Heart right ventricle (tissue), 16 donors: Measurements from ENCODE around the gene RNPEPL1. TPM values are rescaled to one million over a fixed set of nuclear protein-coding genes. Genes with fewer than 3 reads are reported as not detected.

Source experiments
- ATAC-seq, 8 donors: fragments of 200-7000 bp; cut with Tn5 transposase; one replicate each; pipeline ENCODE4 v1.9.1; 2020; ENCODE audit warnings: mild to moderate bottlenecking in 8 of 8, moderate library complexity in 8 of 8, moderate number of reproducible peaks in 1 of 8
- DNase-seq, 2 donors: peaks; one replicate each; pipeline ENCODE4 v3.0.0-alpha.2; 2020
- H3K27ac ChIP-seq, 10 donors: fragments of 200-600 bp; sonication (generic) in 2 of 10; one replicate each; pipeline versions ENCODE4 v1.5.0 to v1.8.0; 2020 to 2022; ENCODE audit warnings: mild to moderate bottlenecking in 3 of 10
- H3K27me3 ChIP-seq, 7 donors: fragments of 200-600 bp; one replicate each; pipeline ENCODE4 v1.8.0; 2021 to 2022; ENCODE audit warnings: mild to moderate bottlenecking in 2 of 7
- H3K36me3 ChIP-seq, 9 donors: fragments of 200-600 bp; sonication (generic) in 1 of 9; one replicate each; pipeline versions ENCODE4 v1.5.0 to v1.8.0; 2020 to 2022; ENCODE audit warnings: mild to moderate bottlenecking in 2 of 9
- H3K4me1 ChIP-seq, 9 donors: fragments of 200-600 bp; sonication (generic) in 1 of 9; one replicate each; pipeline versions ENCODE4 v1.5.0 to v1.8.0; 2020 to 2022; ENCODE audit warnings: mild to moderate bottlenecking in 4 of 9
- H3K4me3 ChIP-seq, 10 donors: fragments of 200-600 bp; sonication (generic) in 2 of 10; one replicate each; pipeline versions ENCODE4 v1.5.0 to v1.8.0; 2020 to 2022; ENCODE audit warnings: mild to moderate bottlenecking in 7 of 10, moderate library complexity in 2 of 10
- H3K9me3 ChIP-seq, 11 donors: fragments of 200-600 bp in 10 of 11; sonication (generic) in 2 of 11; one replicate each; pipeline versions ENCODE4 v1.5.0 to v1.8.0; 2013 to 2022; ENCODE audit warnings: mild to moderate bottlenecking in 2 of 11, control low read depth in 1 of 11, moderate library complexity in 1 of 11
- CTCF ChIP-seq, 9 donors: fragments of 200-600 bp; sonication (generic) in 2 of 9; IDR thresholded peaks; one replicate each; pipeline versions ENCODE4 v1.5.0 to v1.8.0; 2021 to 2022; ENCODE audit warnings: antibody characterized with exemption in 9 of 9, mild to moderate bottlenecking in 5 of 9, moderate library complexity in 1 of 9
- WGBS, 2 donors: extraction: QIAGEN DNeasy Blood & Tissue Kit; methylation state at CpG; one replicate each; pipeline ENCODE4 v1.1.7; 2013; ENCODE audit warnings: inconsistent platforms in 1 of 2; 5-methylcytosine and 5-hydroxymethylcytosine counted together
- intact Hi-C, 10 donors: fragments of 100-400 bp; cut with DNase I; formaldehyde crosslinking; loops; one replicate each; pipeline versions ENCODE4 v1.11.1 to v1.14.2; 2022
- polyA plus RNA-seq, 2 donors: library from polyadenylated mRNA; stranded (reverse); fragments of 200-250 nt; gene quantifications; one replicate each; pipeline ENCODE4 v1.2.3, GENCODE V29; 2013
- total RNA-seq, 10 donors: library from RNA; stranded (reverse); fragmentation: NEBNext Ultra II Directional in 3 of 10; extraction: Animal tissue kit (Norgen Biotek cat#: 25700) in 3 of 10; gene quantifications; one replicate each; pipeline versions ENCODE4 v1.2.1 to v1.2.4, GENCODE V29; 2021 to 2023
- donor health status: Arrhythmogenic right ventricular cardiomyopathy.
- donor health status: ischemic (EF 13 %, LVEDD 7.1; RV severe dilation, severe dysfunction).
- donor health status: healthy with polysubstance abuse.
- donor health status: DM: no; HTN: yes; CAD: no.
- donor health status: DM: no; HTN: no; CAD: no.
- donor health status: ischemic (EF 25% LVEDD 6.9; RV normal size, moderate dysfunction).
- donor health status: ischemic (EF 25% LVEDD 5.7; RV mildly dilated, moderate dysfunction).
- donor health status: healthy.
- donor health status: DM: yes; HTN: yes; CAD: no.
- donor health status: Ischemic cardiomyopathy.
- donor health status: ischemic (EF 35%, LVEDD 5.7; RV mildly dilated, moderate dysfunction).
- donor health status: nonischemic (EF 11% LVEDD 7.7; RV severe dilation, severe dysfunction).
- donor health status: DM: yes; HTN: yes; CAD: no.
- donor health status: PGD.
- donor health status: ischemic (EF 29% LVEDD 5.4; RV normal size, mild dysfunction).
- donor health status: nonischemic (EF 23%, LVEDD 6.1; RV moderate dilation, normal function).

Gene RNPEPL1
- total and polyA plus RNA-seq, 12 donors = 62.8 to 247 (median 75.2) TPM

- no peaks in the 10 kb centered on the region for H3K9me3 ChIP-seq
- H3K27ac ChIP-seq = no peak overlapping the region
- intact Hi-C loops = loop anchor here in 1 of 10 donors (2.0 kb wide), 1 partner anchor 17 kb away; the partner anchor contains the start of gene CAPN10
- 91 to 95% methylated on average over 15 of the region's 15 CpGs for WGBS, 2 donors
- no peak for DNase-seq
- H3K4me1 ChIP-seq = peaks cover 16 to 56% (median 51%) of the 10 kb centered on the region in 9 donors
- no peak for ATAC-seq
- H3K36me3 ChIP-seq = peaks cover 0 to 34% (median 12%) of the 10 kb centered on the region in 9 donors
- H3K27me3 ChIP-seq = no peaks in the 10 kb centered on the region
- H3K4me3 ChIP-seq = peak overlapping the region in 6 of 10 donors; percentile 74 to 92 (median 79)
- TF ChIP-seq CTCF (IDR thresholded peaks at IDR 0.05) = no peak
These were observed 1.8 kb downstream of the RNPEPL1 start for GRCh38 chr2:240569998-240570530.

DNA sequence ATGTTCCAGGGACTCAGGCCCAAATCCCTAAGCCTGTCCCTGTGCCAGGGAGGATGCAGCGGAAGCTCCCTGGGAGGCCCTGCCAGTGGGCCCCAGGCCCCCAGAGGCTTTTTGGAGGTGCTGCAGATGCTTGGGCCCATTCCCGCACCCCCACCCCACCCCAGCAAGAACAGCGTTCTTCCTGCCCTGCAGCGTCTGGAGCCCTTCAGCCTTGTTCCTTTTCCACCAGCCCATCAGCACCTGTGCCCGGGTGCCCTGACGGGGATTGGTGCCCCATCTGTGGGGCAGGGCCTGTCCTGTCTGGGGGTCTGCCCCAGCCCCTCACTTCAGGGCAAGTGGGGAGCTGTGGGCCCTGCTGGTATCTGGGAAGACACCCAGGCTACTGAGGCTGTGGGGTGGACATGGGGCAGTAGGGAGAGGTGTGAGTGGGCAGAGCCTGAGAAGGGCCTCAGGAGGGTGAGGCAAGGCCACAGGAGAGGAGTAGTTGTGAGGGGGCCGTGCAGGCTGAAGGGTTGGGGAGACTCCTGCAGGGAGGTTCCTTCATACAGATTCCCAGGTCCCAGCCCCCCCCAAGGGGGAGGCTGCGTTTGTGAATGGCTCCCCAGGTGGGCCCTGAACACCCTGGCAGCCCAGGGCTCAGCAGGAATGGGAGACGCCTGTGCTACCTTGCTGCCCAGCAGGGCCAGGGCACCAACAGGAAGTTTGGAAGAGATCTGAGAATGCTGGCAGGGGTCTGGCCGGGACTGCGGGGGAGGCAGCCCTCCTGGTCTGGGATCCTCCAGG is 2.4 kb downstream of the RNPEPL1 start:
- Histone ChIP-seq H3K27ac (no peak overlapping the region), H3K4me3 (peak overlapping the region in 1 of 10 donors; percentile 92), H3K9me3 (no peaks in the 10 kb centered on the region), H3K4me1 (peaks cover 16 to 49% (median 45%) of the 10 kb centered on the region in 9 donors), H3K36me3 (peaks cover 0 to 40% (median 18%) of the 10 kb centered on the region in 9 donors), H3K27me3 (no peaks in the 10 kb centered on the region)
- ATAC-seq (no peak), DNase-seq (peak in 1 of 2 donors; percentile 14)
- 85 to 88% methylated on average over 11 of the region's 11 CpGs for WGBS, 2 donors
- intact Hi-C loops = no loop called here
- TF ChIP-seq CTCF (IDR thresholded peaks at IDR 0.05) = no peak

DNA sequence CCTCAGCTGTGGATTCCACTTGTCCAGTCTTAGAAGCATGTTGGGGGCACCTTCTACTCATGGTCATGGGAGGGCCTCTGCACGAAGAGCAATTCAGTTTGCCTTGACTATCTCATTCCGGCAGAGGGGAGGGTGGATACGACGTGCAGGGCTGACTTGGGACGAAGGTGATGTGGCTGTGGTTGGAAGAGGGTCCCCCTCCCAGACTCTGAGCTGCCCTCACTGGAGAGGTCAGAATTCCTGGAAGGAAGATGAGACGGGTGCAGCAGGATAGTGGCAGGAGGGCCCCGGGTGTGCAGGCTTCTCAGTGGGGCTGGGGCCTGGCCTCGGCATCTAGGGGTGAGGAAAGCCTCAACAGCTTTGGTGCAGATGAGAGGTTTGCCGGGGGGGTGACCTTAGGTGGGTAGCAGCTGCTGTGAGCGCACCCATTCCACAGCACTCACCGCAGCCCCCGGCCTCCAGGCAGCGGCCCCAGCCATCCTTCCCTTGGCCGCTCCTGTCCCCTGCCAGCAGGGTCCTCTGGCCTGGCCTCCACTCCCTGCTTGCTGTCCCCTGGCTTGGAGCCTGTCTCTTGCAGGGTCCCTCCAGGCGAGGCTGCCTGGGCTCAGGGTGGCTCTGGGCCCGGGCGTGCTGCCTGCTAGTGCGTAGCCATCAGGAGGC is 3.2 kb downstream of the RNPEPL1 start:
- Histone ChIP-seq H3K36me3 (peaks cover 0 to 48% (median 23%) of the 10 kb centered on the region in 9 donors), H3K4me1 (peaks cover 13 to 43% (median 39%) of the 10 kb centered on the region in 9 donors), H3K27me3 (no peaks in the 10 kb centered on the region), H3K9me3 (no peaks in the 10 kb centered on the region), H3K4me3 (no peak overlapping the region), H3K27ac (no peak overlapping the region)
- intact Hi-C loops = no loop called here
- DNase-seq = peak in 1 of 2 donors; percentile 10
- ATAC-seq = no peak
- no peak for TF ChIP-seq CTCF (IDR thresholded peaks at IDR 0.05)
- 85 to 91% methylated on average over 18 of the region's 18 CpGs for WGBS, 2 donors
